ENCODE results near the gene ALDOB. TPM values are rescaled to one million over a fixed set of nuclear protein-coding genes. Genes with fewer than 3 reads are reported as not detected.

Gene ALDOB
- total RNA-seq, 2 experiments from 2014 or later = not detected

DNA sequence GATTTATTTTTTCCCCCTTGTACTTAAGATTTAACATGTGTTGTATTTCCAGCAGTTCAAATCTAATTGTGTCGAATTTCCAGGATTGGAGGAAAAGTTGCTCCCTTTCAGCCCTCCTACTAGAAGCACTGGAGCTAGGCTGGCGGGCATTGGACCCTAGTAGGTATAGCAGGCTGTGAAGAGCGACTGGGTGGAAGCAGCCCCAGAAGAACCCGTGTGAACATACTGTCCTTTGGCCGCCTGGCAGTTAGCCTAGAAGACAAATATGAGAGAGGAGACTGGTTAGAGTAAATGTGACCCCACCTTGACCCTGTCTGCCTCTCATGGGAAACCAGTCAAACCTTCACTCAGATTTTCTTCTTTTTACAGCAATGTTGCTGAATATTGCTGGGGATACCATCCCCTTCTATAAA is 13.9 kb downstream of the ALDOB start:
- no peak overlapping the region for H3K4me3 ChIP-seq (ENCODE audit: low read length)
- ChIA-PET CTCF (interaction anchor here (0.6 kb wide), 1 partner anchor 20 kb away, joined by 3 read pairs; no protein-coding TSS in a partner anchor), POLR2A (no interaction called here)
- no peak for DNase-seq
- TF ChIP-seq, protein P1, sequence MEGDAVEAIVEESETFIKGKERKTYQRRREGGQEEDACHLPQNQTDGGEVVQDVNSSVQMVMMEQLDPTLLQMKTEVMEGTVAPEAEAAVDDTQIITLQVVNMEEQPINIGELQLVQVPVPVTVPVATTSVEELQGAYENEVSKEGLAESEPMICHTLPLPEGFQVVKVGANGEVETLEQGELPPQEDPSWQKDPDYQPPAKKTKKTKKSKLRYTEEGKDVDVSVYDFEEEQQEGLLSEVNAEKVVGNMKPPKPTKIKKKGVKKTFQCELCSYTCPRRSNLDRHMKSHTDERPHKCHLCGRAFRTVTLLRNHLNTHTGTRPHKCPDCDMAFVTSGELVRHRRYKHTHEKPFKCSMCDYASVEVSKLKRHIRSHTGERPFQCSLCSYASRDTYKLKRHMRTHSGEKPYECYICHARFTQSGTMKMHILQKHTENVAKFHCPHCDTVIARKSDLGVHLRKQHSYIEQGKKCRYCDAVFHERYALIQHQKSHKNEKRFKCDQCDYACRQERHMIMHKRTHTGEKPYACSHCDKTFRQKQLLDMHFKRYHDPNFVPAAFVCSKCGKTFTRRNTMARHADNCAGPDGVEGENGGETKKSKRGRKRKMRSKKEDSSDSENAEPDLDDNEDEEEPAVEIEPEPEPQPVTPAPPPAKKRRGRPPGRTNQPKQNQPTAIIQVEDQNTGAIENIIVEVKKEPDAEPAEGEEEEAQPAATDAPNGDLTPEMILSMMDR (IDR thresholded peaks at IDR 0.05) = no peak
- no peaks in the 10 kb centered on the region for H3K4me1 ChIP-seq (ENCODE audit: insufficient read depth, low read length)
- H3K9me3 ChIP-seq (ENCODE audit: control insufficient read depth in 1 of 2, insufficient read depth in 1 of 2, low read length in 2 of 2) = peaks cover 3 to 21% of the 10 kb centered on the region in 2 experiments
- H3K27me3 ChIP-seq (ENCODE audit: control insufficient read depth in 1 of 2, insufficient read depth in 2 of 2, low read length in 2 of 2) = no peaks in the 10 kb centered on the region
- H3K9me3 Mint-ChIP-seq = peaks cover 23% of the 10 kb centered on the region
- no peak overlapping the region for H3K27ac ChIP-seq (ENCODE audit: low read depth in 1 of 2, low read length in 2 of 2)
- H3K27ac Mint-ChIP-seq = no peak overlapping the region
- H3K36me3 ChIP-seq (ENCODE audit: insufficient read depth, low read length) = no peaks in the 10 kb centered on the region
- no peak overlapping the region for H3K4me3 Mint-ChIP-seq
- H3K27me3 Mint-ChIP-seq = peaks cover 5% of the 10 kb centered on the region
- no peak for ATAC-seq (ENCODE audit: poor library complexity)
- no peaks in the 10 kb centered on the region for H3K4me1 Mint-ChIP-seq (ENCODE audit: low read depth)
- intact Hi-C loops (cut with DNase I, micrococcal nuclease) = no loop called here
- peaks cover 25% of the 10 kb centered on the region for H3K36me3 Mint-ChIP-seq (ENCODE audit: low read depth)

DNA sequence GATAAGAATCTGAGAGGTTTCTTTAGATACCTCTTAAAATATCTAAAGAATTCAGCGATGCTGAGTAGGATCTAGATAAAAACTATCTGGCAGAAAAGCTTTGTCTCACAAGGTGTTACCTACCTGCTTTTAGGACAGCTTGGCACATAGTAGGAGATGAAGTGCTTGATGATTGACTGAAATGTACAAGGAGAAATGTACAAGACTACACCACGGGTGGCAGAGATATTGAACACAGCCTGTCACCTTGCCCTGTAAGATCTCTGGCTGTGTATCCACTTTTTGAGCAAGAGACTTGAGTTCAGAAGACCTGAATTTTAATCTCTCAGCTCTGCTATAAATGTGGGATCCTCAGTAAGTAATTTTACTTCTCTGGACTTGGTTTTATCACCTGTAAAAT is 15.7 kb downstream of the ALDOB start:
- Mint-ChIP-seq H3K27ac (no peak overlapping the region), H3K27me3 (no peaks in the 10 kb centered on the region), H3K4me1 (ENCODE audit: low read depth) (no peaks in the 10 kb centered on the region), H3K4me3 (no peak overlapping the region), H3K9me3 (peaks cover 29% of the 10 kb centered on the region), H3K36me3 (ENCODE audit: low read depth) (peaks cover 37% of the 10 kb centered on the region)
- TF ChIP-seq, protein P1 (IDR thresholded peaks at IDR 0.05) = no peak
- Histone ChIP-seq H3K27ac (ENCODE audit: low read depth in 1 of 2, low read length in 2 of 2) (no peak overlapping the region), H3K36me3 (ENCODE audit: insufficient read depth, low read length) (no peaks in the 10 kb centered on the region), H3K9me3 (ENCODE audit: control insufficient read depth in 1 of 2, insufficient read depth in 1 of 2, low read length in 2 of 2) (peaks cover 3 to 32% of the 10 kb centered on the region in 2 experiments), H3K27me3 (ENCODE audit: control insufficient read depth in 1 of 2, insufficient read depth in 2 of 2, low read length in 2 of 2) (no peaks in the 10 kb centered on the region), H3K4me1 (ENCODE audit: insufficient read depth, low read length) (no peaks in the 10 kb centered on the region), H3K4me3 (ENCODE audit: low read length) (no peak overlapping the region)
- ChIA-PET CTCF (no interaction called here), POLR2A (no interaction called here)
- no peak for DNase-seq
- ATAC-seq (ENCODE audit: poor library complexity) = no peak
- intact Hi-C loops (cut with DNase I, micrococcal nuclease) = no loop called here

DNA sequence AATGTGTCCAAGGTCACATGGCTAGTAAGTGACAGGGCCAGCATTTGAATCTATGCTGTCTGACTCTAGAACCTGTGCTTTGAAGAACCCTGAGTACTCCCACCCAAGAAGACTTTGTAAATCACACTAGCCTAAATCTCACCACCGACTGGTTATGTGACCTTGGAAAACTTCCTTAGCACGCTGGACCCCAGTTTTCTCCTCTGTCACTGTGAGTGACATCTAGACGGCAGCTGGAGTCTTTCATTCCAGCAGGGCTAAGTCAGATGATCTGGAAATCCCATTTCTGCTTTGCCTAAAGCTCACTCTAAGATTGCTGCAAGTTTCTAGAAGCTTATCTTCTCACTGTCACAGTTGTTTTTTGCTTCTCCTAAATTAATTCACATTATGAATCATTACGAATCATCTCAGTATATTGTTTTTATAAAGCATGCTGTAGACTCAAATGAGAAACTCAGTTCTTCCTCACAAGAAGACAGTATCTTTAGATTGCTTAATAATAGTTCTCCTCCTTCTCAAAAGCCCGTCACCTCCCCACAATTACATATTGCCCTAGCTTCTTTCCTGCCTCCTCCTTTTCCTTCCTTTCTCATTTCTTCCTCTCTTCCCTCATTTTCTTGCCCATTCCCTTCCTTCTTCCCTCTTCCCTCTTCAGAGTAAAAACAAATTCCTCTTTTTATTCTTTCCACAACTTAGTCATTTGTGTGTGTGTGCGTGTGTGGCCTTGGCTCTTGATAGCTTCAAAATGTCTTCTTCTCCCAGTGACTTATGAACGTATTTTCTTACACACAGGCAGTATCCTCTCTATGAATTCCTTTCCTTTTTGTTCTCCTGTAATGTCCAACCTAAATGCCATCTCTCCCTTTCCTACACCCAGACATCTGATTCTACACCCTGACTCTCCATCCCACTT is 16.8 kb downstream of the ALDOB start:
- ChIA-PET CTCF (no interaction called here), POLR2A (no interaction called here)
- H3K36me3 Mint-ChIP-seq (ENCODE audit: low read depth) = peaks cover 48% of the 10 kb centered on the region
- H3K27ac ChIP-seq (ENCODE audit: low read depth in 1 of 2, low read length in 2 of 2) = no peak overlapping the region
- DNase-seq (no peak), ATAC-seq (ENCODE audit: poor library complexity) (no peak)
- H3K4me3 Mint-ChIP-seq = no peak overlapping the region
- H3K9me3 ChIP-seq (ENCODE audit: control insufficient read depth in 1 of 2, insufficient read depth in 1 of 2, low read length in 2 of 2) = peaks cover 3 to 40% of the 10 kb centered on the region in 2 experiments
- no peak overlapping the region for H3K27ac Mint-ChIP-seq
- peaks cover 34% of the 10 kb centered on the region for H3K9me3 Mint-ChIP-seq
- no peaks in the 10 kb centered on the region for H3K4me1 ChIP-seq (ENCODE audit: insufficient read depth, low read length)
- TF ChIP-seq, protein P1 (IDR thresholded peaks at IDR 0.05) = no peak
- intact Hi-C loops (cut with DNase I, micrococcal nuclease) = no loop called here
- H3K4me1 Mint-ChIP-seq (ENCODE audit: low read depth) = no peaks in the 10 kb centered on the region
- no peak overlapping the region for H3K4me3 ChIP-seq (ENCODE audit: low read length)
- H3K27me3 Mint-ChIP-seq = no peaks in the 10 kb centered on the region
- H3K36me3 ChIP-seq (ENCODE audit: insufficient read depth, low read length) = no peaks in the 10 kb centered on the region
- no peaks in the 10 kb centered on the region for H3K27me3 ChIP-seq (ENCODE audit: control insufficient read depth in 1 of 2, insufficient read depth in 2 of 2, low read length in 2 of 2)

Measured in CD4-positive, alpha-beta T cell (primary cell).